AG09309 (cell line): ENCODE measurements around the gene BTBD9.

ENCODE experiments used
- DNase-seq: peaks from one replicate; pipeline ENCODE4 v3.0.0-alpha.2; 2010; ENCODE audit warnings: low read depth
- H3K4me3 ChIP-seq: 2 replicates; pipeline ENCODE4 v1.5.1; 2011; ENCODE audit warnings: mild to moderate bottlenecking, low read depth, low read length, moderate library complexity; ENCODE audit not compliant: control insufficient read depth
- TF ChIP-seq, protein P1 (sequence below): IDR thresholded peaks from 2 replicates; pipeline ENCODE4 v1.5.1; 2011; ENCODE audit warnings: mild to moderate bottlenecking, low read depth, low read length, inconsistent platforms; ENCODE audit not compliant: insufficient read depth, control insufficient read depth; ENCODE audit errors: missing control alignments

BTBD9 gene

DNA sequence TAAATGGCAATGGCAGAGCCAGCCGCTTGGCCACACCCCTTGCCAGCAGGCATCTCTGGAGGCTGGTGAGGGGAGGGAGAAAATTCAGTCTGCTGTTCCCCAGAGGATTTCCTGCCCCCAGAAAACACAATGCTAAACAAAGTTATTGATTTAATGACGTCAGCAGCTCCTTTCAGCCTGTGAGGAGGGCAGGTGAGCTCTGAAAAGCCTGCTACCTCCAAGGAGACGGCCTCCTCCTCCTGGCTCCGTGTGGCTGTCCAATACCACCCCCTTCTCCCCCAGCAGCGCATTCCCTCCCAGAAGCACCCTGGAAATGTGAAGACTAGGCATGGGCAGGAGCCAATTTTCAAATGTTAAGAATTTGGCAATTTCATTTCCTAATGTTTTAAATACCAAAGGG is 427.1 kb downstream of the BTBD9 start:
- no peak for DNase-seq
- TF ChIP-seq, protein P1, sequence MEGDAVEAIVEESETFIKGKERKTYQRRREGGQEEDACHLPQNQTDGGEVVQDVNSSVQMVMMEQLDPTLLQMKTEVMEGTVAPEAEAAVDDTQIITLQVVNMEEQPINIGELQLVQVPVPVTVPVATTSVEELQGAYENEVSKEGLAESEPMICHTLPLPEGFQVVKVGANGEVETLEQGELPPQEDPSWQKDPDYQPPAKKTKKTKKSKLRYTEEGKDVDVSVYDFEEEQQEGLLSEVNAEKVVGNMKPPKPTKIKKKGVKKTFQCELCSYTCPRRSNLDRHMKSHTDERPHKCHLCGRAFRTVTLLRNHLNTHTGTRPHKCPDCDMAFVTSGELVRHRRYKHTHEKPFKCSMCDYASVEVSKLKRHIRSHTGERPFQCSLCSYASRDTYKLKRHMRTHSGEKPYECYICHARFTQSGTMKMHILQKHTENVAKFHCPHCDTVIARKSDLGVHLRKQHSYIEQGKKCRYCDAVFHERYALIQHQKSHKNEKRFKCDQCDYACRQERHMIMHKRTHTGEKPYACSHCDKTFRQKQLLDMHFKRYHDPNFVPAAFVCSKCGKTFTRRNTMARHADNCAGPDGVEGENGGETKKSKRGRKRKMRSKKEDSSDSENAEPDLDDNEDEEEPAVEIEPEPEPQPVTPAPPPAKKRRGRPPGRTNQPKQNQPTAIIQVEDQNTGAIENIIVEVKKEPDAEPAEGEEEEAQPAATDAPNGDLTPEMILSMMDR = no peak
- no peak overlapping the region for H3K4me3 ChIP-seq

DNA sequence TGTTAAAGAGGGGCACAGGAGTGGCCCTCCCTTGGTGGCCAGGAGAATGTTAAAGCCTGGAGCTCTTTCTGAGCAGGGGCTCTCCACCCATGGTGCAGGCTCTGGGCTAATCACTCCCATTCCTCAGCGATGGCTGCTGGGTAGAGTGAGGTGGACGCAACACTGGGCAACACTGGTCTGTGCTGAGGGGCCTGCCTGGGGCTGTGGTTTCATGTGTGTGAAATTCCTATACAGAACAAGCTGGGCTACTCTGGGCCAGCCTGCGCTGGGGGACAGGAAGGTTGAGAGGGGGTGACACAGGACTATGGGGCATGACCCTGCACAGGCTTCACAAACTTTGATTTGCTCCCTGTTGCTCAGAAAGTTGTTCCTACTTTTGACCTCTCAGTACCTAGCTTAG is 427.6 kb downstream of the BTBD9 start:
- TF ChIP-seq, protein P1 = no peak
- no peak for DNase-seq
- no peak overlapping the region for H3K4me3 ChIP-seq

DNA sequence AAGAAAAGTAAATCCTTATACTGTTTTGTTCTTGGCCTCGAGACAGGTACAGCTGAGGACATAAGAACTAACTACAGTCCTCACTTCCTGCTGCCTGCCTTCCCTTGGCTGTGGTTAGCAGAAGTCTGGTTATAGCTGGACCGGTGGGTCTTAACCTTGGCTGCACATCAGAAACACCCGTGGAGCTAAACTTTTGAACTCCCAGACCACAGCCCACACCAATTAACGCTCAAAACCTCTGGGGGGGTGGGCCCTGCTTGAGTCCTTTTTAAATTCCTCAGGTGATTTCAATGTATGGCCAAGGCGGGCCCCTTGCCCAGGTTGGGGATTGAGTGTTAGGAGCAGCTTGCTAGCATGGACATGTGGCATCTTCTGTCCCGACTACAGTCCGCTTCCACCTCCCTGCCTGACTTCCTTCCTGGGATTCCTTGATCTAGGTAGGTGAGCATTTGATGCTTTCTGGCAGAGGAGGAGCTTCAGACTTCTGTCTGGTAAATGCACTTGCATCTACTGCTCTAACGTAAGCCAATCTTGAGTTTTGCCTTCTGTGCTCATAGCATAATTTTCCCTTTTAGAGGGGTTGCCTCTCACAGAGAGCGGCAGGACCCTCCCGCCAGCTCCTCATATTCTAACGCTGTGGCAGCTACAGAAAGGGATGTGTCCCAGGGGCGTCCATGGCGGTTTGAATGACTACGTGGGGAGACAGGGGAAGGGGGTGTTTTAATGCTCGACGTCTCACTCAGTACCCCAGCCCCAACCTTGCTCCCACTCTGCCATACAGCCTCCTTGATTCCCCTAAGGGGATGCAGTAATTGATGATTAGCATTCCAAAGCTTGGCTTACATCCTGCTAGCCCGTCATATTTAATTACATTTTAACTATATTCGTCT is 430.1 kb downstream of the BTBD9 start:
- H3K4me3 ChIP-seq = no peak overlapping the region
- TF ChIP-seq, protein P1 = no peak
- DNase-seq = no peak

DNA sequence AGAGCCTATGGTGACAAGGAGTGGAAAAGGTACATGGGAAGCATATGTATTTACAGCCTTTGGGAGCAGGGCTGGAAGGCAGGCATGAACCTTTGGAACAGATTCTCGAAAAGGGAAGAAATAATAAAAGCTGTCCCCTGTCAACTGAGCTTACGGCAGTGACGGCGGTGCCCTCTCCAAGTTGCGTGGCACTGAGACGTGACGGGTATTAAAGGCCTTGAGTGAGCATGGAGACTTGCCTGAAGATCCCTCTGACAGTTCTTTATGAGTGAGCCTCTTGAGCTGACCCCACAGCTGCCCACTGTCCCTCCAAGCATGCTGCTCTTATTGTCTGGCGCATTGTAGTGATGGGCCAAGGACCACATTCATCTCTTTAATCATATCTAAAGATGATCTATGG is 431.7 kb downstream of the BTBD9 start:
- DNase-seq = no peak
- H3K4me3 ChIP-seq = no peak overlapping the region
- TF ChIP-seq, protein P1 = no peak

DNA sequence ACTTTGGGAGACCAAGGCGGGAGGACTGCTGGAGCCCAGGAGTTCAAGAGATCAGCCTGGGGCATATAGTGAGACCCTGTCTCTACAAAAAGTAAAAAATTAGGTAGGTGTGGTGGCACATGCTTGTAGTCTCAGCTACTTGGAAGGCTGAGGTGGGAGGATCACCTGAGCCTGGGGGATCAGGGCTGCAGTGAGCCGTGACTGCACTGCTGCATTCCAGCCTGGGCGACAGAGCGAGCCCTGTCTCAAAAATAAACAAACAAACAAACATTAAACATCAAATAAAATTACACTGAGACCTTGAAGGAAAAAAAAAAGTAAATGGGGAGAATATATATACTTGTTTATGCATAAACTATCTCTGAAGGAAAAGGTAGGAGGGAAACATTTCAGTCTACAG is 432.4 kb downstream of the BTBD9 start:
- no peak for DNase-seq
- TF ChIP-seq, protein P1 = no peak
- no peak overlapping the region for H3K4me3 ChIP-seq

DNA sequence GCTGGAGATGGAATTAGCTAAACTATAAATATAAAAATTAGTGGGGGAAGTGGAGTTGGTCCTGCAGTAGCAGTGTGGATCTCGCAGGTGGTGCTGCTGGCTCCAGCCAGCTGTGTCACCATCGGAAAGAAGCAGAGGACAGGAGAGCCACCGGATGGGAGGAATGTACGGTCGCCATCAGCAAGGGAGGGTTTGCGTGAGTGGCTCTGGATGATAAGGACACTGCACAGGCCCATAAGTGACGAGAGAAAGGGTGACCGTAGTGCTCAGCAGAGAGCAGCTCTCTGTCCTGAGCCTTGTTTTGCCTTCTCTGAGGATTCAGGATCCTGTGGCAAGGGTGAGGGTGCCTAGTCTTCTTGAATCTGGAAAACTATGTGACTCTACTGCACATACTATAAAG is 441.5 kb downstream of the BTBD9 start:
- H3K4me3 ChIP-seq = no peak overlapping the region
- TF ChIP-seq, protein P1 = no peak
- no peak for DNase-seq
